IMR-90 (cell line): ENCODE results near the gene SCYGR4.

Experiments
- CTCF ChIP-seq: conservative IDR thresholded peaks from 2 replicates; pipeline ENCODE4 v1.5.1; 2012; ENCODE audit warnings: mild to moderate bottlenecking, low read depth, low read length, improper control_type of control experiment
- MAFK ChIP-seq: IDR thresholded peaks from 2 replicates; pipeline ENCODE4 v1.6.1; 2012; ENCODE audit warnings: low read depth, low read length, improper control_type of control experiment
- RCOR1 ChIP-seq: IDR thresholded peaks from 2 replicates; pipeline ENCODE4 v1.6.1; 2012; ENCODE audit warnings: mild to moderate bottlenecking, low read length, improper control_type of control experiment; ENCODE audit not compliant: insufficient replicate concordance

DNA sequence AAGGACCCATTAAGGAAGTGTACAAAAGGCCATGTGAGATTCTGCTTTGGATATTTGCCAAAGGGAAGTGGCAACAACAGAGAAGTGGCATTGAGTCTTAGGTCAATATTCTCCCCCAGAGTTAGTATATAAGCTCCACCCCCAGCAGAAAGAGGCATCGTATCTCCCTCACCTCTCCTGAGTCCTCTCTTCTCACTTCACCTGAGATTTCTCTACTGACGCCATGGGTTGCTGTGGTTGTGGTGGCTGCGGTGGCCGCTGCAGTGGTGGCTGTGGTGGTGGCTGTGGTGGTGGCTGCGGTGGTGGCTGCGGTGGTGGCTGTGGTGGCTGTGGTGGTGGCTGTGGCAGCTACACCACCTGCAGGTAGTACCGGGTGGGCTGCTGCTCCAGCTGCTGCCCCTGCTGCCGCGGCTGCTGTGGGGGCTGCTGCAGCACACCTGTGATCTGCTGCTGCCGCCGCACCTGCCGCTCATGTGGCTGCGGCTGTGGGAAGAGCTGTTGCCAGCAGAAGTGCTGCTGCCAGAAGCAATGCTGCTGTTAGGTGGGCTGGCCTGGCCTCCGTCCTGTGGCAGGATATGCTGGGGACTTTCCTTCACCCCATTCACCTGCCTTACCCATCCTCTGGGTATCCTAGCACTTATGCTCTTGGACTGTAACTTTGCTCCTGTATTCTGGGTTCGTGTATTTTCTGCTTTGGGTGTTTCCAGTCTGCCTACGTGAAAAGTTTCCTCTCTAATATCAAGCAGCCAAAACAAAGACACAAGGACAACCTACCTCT, 8.5 kb upstream of the SCYGR4 start:
- TF ChIP-seq CTCF (no peak), MAFK (no peak), RCOR1 (no peak)
